ENCODE results near the gene NCKIPSD.

NCKIPSD gene

DNA sequence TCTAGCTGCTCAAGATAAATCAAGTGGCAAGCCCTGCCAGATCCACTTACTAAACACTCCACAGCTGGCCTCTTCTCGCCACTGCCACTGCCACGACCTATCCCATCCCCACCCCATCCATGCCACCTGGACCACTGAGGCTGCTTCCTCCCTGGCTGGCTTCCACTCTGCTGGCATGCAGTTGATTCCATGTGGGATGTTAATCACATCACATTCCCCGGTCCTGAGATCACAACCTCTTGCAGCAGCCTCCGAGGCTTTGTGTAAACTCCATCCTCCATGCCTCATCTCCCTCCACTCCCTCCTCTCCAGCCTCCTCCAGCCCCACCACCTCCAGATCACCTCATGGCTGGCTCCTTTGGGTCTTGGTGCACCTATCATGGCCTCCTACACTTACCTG is 7.7 kb downstream of the NCKIPSD start:
- DNase-seq: no peak

- DNase-seq: no peak
Measured at GRCh38 chr3:48674505-48674904, 11.2 kb downstream of the NCKIPSD start.

DNA sequence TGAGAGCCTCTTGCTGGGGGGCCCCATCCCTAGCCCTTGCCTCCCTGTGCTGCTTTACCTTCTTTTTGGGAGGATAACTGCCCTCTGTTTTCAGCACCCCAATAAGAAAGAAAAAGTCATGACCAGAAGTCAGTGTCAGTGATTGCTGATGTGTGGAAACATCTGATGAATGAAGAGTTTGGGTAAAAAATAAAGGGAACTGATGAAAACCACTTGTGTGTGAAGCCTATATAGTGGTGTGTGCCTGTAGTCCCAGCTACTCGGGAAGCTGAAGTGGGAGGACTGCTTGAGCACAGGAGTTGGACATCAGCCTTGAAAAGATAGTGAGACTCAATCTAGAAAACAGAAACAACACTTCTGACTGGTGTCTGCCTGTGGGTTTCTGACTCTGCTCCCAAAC is 13.2 kb downstream of the NCKIPSD start:
- no peak for DNase-seq

DNA sequence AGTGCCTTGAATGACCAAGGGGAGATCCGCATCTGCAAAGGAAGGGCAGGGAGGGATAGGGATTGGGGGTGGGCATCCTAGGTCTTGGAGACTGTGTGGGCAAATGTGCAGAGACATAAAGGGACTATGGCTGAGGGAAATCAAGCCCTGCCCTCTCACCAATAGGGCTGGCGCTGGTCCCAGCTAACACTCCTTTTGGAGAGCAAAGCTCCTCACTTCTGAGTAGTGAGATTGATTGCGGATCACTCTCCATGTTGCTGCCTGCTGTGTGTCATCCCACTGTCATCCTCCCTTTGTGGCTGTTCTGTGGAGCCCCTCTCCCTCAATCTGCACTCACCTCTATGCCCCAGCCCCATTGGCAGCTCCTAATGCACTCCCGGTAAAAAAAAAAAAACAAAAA is 20.8 kb downstream of the NCKIPSD start:
- no peak for DNase-seq

- no peak for DNase-seq
Measured at GRCh38 chr3:48664313-48664644, 21.4 kb downstream of the NCKIPSD start.

DNA sequence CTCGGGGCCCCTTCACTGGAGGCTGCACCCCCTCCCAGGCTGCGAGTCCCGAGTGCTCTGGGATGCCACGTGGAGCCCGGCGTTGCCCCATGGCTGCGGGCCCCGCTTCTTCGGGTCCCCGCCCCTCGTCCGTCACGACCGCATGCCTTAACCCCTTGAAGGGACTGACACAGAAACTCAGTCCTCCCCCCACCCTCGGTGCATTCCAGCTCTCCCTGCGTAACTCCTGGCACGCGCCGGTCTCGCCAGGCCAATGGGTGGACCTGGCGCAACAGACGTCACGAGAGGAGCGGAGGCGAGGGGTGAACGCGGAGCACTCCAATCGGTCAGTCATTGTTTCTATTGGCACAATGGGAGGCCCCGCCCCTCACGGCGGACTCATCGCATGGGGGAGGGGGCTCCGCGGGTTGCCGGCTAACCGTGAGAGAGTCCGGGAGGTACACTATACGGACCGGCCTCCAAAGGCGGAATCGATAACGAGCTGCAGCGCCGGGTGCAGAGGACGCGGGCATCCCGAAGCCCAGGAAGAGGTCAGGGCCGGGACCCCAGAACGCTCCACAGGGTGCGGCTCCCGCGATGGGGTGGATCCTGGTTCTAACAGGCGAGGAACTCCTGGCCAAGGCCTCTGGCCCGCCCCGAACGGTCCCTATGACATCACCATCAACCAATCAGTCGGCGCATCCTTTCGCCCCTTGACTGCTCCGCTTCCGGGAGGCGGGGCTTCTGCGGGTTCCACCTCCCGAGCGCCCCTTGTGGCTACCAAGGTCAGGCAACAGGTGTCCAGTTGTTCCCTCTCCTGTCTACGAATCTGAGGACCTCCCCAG is 22.0 kb downstream of the NCKIPSD start:
- DNase-seq: peak; percentile 97

DNA sequence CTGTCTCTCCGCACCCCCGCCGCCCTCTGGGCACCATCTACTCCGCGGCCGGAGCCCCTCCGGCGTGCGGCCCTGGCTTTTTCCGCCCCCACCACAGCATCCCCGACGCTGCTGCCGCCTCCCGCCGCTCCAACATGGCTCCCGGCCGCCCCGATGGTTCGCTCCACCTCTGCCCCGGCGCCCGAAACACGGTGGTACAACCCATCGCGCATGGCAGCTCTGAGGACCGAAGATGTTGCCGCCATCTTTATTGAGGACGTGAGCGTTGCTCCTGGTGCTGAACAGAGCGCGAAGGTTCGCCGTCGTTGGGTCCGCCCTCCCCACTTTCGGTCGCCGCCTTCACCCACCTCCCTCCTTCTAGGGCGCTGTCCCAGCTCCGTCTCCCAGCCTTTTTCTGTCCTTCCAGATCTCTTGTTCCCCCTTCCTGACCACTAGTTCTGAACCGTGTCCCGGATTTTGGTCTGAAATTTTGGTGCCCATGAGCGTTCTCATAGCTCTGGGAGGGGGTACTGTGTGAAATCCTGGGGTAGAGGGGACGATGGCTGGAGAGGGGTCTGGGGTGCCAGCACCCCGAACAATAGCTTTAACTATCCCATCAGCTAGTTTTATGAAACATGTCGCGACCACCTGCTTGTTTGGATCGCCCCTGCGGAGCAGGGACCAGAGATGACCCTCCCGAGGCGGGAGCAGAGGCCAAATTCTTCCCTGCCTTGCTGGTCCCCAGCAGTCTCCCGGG is 22.8 kb downstream of the NCKIPSD start, which contains the start of gene CELSR3:
Gene CELSR3, minus strand, starts transcription at position 134 of the 736 bp plus-strand sequence. CDS start 252 bp downstream, outside the sequence.
- DNase-seq: peak; percentile 58

DNA sequence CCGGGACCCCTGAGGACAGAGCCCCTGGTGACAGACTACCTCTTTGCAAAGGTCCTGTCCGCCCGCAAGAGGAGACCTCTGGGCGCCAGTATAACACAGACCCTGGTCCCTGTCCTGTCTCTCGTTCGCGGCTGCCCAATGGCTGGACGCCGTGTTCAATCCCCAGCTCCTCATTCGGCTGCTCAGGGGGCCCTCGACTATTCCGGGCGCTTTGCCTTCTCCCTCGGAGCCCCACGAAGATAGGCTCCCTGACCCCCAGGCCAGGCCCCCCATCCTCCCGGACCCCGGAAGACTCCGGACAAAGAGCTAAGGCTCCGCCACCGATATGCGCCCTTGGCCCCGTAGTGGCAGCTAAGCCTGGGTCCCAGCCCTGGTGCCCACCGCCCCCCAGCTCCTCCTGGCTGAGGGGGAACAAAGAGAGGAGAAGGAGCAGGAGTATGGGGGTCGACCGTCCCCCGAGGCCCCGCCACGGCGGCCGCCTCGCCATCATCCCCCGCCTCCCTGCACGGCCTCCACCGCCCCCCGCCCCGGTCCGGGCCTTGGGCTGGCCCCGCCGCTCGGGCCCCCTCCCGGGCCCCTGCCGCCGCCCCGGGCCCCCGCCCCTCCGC is 23.5 kb downstream of the NCKIPSD start:
- DNase-seq: no peak

GRCh38 chr3:48661501-48662144 is 24.1 kb downstream of the NCKIPSD start:
- no peak for DNase-seq

DNA sequence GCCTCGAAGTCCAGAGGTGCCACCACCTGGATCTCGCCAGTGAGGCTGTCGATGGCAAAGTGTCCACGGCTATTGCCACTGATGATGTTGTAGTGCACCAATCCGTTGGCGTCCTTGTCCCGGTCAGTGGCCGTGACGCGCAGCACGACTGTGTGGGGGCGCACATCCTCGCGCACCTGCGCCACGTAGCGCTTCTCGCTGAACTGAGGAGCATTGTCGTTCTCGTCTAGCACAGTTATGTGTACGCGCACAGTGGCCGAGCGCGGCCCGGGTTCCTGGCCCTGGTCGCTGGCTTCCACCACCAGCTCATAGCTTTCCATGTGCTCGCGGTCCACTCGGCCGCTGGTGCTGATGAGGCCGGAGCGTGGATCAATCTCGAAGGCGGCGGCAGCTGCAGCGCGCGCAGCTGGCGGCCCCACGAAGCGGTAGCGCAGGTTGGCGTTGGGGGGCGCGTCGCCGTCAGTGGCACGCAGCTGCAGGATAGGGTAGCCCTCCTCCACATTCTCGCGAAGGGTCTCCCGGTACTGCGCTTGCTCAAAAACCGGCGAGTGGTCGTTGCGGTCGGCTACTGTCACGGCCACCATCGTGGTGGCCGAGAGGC is 24.8 kb downstream of the NCKIPSD start:
- no peak for DNase-seq

DNA sequence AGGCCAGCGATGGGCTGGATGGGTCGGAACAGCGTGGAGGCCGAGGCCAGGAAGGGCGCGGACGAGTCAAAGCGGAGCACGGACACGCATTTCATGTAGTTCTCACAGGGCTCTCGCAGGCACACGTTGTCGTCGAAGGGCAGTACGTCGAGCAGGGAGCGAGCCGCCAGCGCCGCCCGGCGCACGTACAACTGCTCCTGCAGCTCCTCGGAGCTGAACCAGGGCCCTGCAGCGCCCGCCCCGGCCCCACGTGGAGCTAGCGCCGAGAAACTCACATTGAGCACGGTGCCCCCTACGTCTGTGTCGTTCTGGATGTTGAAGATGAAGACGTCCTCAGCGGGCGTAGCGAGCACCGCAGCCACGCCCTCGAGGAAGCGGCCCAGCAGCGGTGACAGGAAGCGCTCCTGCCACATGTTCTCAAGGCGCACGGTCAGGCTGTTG is 28.9 kb downstream of the NCKIPSD start:
- no peak for DNase-seq

DNA sequence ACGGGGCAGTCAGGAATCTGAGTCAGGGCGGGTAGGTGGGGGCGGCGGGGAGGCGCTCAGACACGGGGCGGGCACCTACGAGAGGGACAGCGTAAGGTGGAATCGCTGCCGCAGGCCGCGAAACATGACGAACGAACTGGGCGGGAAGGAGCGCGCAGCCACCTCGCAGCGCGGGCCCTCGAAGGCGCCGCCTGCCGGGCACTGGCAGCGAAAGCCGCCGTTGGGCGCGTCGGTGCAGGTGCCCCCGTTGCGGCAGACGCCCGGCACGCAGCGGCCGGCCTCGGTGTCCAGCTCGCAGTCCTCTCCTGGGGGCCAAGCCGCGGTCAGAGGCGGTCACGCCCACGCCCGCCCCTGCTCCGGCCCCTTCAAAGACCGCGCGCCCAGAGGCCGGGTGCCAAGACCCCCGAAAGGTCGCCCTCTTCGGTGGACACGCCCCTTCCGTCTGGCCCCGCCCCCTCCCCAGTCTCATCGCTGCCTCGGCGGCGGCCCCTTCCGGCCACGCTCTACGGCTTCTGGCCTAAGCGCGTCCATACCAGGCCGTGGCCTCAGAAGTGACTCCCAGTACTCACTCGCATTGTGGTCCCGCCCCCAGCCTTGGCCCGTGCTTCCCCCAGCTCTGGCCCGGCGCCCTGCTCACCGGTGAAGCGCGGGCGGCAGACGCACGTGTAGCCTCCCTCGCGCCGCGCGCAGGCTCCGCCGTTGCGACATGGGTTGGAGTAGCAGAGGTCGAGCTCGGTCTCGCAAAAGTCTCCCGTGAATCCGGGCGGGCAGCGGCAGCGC is 29.5 kb downstream of the NCKIPSD start:
- DNase-seq: no peak

- DNase-seq: no peak
Measured at GRCh38 chr3:48655606-48656005, 30.1 kb downstream of the NCKIPSD start.

- DNase-seq: no peak
Measured at GRCh38 chr3:48655063-48655462, 30.7 kb downstream of the NCKIPSD start.

GRCh38 chr3:48652923-48653715 is 32.6 kb downstream of the NCKIPSD start:
- no peak for DNase-seq

DNA sequence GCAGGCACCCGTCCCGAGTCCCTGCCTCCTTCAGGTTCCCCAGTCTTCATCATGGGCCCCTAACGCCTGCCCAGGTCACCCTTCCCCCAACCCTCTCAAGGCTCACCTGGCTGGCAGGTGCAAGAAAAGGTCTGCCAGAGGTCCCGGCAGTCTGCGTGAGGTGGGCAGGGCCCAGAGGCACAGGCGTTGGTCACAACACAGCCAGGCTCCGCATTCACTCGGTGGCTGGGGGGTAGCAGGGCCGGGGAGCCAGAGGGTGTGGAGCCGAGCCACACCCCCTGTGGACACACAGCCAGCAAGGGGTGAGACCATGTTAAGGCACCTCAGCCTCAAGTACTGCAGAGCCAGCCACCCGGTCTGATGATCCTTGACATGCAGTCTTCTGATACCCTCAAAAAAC is 33.9 kb downstream of the NCKIPSD start:
- no peak for DNase-seq

- no peak for DNase-seq
Measured at GRCh38 chr3:48650723-48651122, 35.0 kb downstream of the NCKIPSD start.

- DNase-seq: no peak
Measured at GRCh38 chr3:48648188-48648850, 37.4 kb downstream of the NCKIPSD start.

DNA sequence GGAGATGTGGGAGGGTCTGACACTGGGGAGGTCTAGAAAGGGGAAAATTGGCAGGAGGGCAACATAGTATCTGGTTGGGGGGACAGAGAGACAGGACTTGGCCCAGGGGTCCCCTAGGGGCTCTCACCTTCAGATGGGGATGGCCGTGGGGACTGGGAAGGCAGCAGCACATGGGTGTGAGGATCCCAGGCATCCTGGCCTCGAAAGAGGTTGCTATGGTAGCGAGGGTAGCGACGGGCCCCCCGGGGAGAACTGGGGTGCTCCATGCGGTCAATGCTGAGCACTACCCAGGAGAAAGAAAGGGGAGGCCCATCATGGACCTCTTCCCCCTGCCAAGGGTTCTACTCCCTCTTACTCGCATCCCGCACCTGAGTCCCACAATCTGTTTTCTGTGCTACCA is 38.0 kb downstream of the NCKIPSD start:
- DNase-seq: no peak

GRCh38 chr3:48644898-48645760 is 40.6 kb downstream of the NCKIPSD start:
- DNase-seq: no peak
